ENCODE data around the gene KCNT2.
"Not testable (repeated sequence)": the region's sequence is repeated elsewhere in the genome, so short reads cannot be mapped to it uniquely, and the experiment has no call there.

KCNT2 gene

GRCh38 chr1:196510451-196510850 lies 97.8 kb downstream of the KCNT2 start:
- DNase-seq = no peak

GRCh38 chr1:196504224-196504623 lies 104.0 kb downstream of the KCNT2 start:
- not testable (repeated sequence) for DNase-seq

GRCh38 chr1:196502437-196502836 lies 105.8 kb downstream of the KCNT2 start:
- no peak for DNase-seq

GRCh38 chr1:196501760-196502428 lies 106.3 kb downstream of the KCNT2 start:
- DNase-seq = no peak

- DNase-seq = no peak
These were observed 110.4 kb downstream of the KCNT2 start for GRCh38 chr1:196497817-196498216.

- DNase-seq = no peak
These were observed 113.5 kb downstream of the KCNT2 start for GRCh38 chr1:196494766-196495165.

- no peak for DNase-seq
These were observed 114.4 kb downstream of the KCNT2 start for GRCh38 chr1:196493881-196494280.

- DNase-seq = no peak
These were observed 119.7 kb downstream of the KCNT2 start for GRCh38 chr1:196488579-196488978.

GRCh38 chr1:196486346-196486745 lies 121.9 kb downstream of the KCNT2 start:
- no peak for DNase-seq

GRCh38 chr1:196481616-196482015 lies 126.6 kb downstream of the KCNT2 start:
- no peak for DNase-seq

- no peak for DNase-seq
These were observed 131.0 kb downstream of the KCNT2 start for GRCh38 chr1:196477262-196477661.

- DNase-seq = no peak
These were observed 140.9 kb downstream of the KCNT2 start for GRCh38 chr1:196467230-196467925.

GRCh38 chr1:196466654-196467053 lies 141.6 kb downstream of the KCNT2 start:
- no peak for DNase-seq

GRCh38 chr1:196466166-196466565 lies 142.1 kb downstream of the KCNT2 start:
- no peak for DNase-seq

GRCh38 chr1:196464480-196464941 lies 143.7 kb downstream of the KCNT2 start:
- no peak for DNase-seq

- DNase-seq = no peak
These were observed 146.2 kb downstream of the KCNT2 start for GRCh38 chr1:196462086-196462485.

GRCh38 chr1:196461521-196461920 lies 146.7 kb downstream of the KCNT2 start:
- DNase-seq = no peak

- no peak for DNase-seq
These were observed 148.9 kb downstream of the KCNT2 start for GRCh38 chr1:196459383-196459782.

- no peak for DNase-seq
These were observed 153.4 kb downstream of the KCNT2 start for GRCh38 chr1:196454792-196455191.

GRCh38 chr1:196451103-196451502 lies 157.1 kb downstream of the KCNT2 start:
- DNase-seq = no peak

GRCh38 chr1:196450143-196451095 lies 157.8 kb downstream of the KCNT2 start:
- DNase-seq = no peak

GRCh38 chr1:196449460-196449859 lies 158.8 kb downstream of the KCNT2 start:
- no peak for DNase-seq

- DNase-seq = no peak
These were observed 162.5 kb downstream of the KCNT2 start for GRCh38 chr1:196445775-196446174.

Measured in activated CD4-positive, alpha-beta T cell treated with anti-CD3 and anti-CD28 coated beads, Interleukin-2, amount 50 U/mL, for 4 hours (primary cell).